VCaP (cell line): Measurements from ENCODE around the gene ZNF766.

Source experiments
- H3K27ac ChIP-seq: fragments of 450-650 bp; 2 replicates; pipeline ENCODE4 v1.5.1; 2017
- TF ChIP-seq, protein P1 (sequence below): fragments of 450-650 bp; conservative IDR thresholded peaks from 2 replicates; pipeline ENCODE4 v1.5.1; 2017; ENCODE audit warnings: mild to moderate bottlenecking, moderate library complexity

Gene ZNF766

GRCh38 chr19:52307275-52307674, 37.9 kb downstream of the ZNF766 start:
- TF ChIP-seq, protein P1, sequence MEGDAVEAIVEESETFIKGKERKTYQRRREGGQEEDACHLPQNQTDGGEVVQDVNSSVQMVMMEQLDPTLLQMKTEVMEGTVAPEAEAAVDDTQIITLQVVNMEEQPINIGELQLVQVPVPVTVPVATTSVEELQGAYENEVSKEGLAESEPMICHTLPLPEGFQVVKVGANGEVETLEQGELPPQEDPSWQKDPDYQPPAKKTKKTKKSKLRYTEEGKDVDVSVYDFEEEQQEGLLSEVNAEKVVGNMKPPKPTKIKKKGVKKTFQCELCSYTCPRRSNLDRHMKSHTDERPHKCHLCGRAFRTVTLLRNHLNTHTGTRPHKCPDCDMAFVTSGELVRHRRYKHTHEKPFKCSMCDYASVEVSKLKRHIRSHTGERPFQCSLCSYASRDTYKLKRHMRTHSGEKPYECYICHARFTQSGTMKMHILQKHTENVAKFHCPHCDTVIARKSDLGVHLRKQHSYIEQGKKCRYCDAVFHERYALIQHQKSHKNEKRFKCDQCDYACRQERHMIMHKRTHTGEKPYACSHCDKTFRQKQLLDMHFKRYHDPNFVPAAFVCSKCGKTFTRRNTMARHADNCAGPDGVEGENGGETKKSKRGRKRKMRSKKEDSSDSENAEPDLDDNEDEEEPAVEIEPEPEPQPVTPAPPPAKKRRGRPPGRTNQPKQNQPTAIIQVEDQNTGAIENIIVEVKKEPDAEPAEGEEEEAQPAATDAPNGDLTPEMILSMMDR: no peak
- H3K27ac ChIP-seq: no peak overlapping the region

DNA sequence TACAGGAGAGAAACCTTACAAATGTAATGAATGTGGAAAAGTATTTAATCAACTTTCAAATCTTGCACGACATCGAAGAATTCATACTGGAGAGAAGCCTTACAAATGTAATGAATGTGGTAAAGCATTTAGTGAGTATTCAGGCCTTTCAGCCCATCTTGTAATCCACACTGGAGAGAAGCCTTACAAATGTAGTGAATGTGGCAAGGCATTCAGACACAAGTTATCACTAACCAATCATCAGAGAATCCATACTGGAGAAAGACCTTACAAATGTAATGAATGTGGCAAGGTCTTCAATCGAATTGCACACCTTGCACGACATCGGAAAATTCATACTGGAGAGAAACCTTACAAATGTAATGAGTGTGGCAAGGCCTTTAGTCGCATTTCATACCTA, 53.0 kb downstream of the ZNF766 start:
- H3K27ac ChIP-seq: no peak overlapping the region
- TF ChIP-seq, protein P1: no peak

DNA sequence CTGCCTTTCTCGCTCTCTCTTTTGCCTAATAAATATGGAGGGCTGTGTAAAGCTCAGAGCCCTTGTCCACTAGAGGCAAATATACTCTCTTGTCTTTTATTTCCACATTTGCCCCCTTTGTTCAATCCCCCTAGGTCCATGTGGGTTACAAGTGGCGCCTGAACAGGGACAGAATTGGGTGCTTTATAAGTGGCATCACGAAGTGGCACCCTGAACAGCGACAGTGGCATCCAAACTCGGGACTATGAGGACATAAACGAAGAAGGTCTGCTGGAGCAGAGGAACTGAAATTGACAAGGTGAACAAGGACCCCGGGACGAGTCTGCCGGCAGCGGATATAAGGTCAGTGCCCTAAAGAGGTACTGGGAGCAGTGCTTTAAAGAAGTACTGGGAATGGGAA, 62.4 kb downstream of the ZNF766 start:
- no peak overlapping the region for H3K27ac ChIP-seq
- TF ChIP-seq, protein P1: no peak

DNA sequence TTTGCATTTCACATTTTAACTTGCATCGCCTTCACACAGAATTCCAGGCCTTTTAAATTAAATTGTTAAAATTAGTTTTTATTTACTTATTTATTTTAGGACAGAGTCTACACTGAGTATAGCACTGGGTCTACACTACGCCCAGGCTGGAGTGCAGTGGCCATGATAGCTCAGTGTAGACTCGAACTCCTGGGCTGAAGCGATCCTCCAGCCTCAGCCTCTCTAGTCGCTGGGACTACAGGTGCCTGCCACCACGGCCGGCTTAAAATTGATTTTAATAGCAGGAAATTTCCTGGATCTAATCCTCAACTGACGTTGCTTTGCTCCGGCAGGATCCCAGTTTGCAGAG, 66.4 kb downstream of the ZNF766 start:
- peak overlapping the region; percentile 95 for H3K27ac ChIP-seq
- TF ChIP-seq, protein P1: no peak

GRCh38 chr19:52336117-52336790, 66.9 kb downstream of the ZNF766 start, which contains the start of gene ZNF610:
Gene ZNF610 (plus strand): TSS chr19:52336243. CDS start chr19:52349173, 12,930 bp downstream.
- TF ChIP-seq, protein P1: no peak
- H3K27ac ChIP-seq: peak within 1 kb of the TSS; percentile 95

GRCh38 chr19:52336791-52337381, 67.5 kb downstream of the ZNF766 start:
- peak overlapping the region; percentile 95 for H3K27ac ChIP-seq
- TF ChIP-seq, protein P1: no peak

GRCh38 chr19:52339022-52339421, 69.6 kb downstream of the ZNF766 start:
- H3K27ac ChIP-seq: peak overlapping the region; percentile 95

DNA sequence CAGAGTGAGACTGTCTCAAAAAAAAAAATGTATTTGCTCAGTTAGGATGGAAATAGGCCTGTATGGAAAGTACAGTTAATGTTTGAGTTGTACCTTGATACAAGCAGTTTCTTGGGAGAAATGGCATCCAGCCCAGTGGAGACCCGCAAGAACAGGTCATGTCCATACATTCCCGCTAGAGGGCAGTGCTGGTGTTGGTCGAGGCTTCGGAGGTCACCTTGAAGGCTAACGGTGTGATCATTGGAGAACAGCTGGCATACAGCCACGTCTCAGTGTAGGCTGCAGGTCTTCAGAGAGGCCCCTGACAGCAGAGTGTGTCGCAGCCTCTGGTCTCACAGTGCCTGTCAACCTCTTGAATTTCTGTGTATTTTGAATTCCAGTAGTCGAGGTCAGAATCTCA, 74.2 kb downstream of the ZNF766 start:
- TF ChIP-seq, protein P1: peak; percentile 86
- H3K27ac ChIP-seq: peak overlapping the region; percentile 18; the same call in 1 of the 2 replicates
